ENCODE results near the gene MRPL4. TPM values are rescaled to one million over a fixed set of nuclear protein-coding genes. Genes with fewer than 3 reads are reported as not detected.
A peak's percentile ranks its signal among the peaks of the same experiment; 100 is the strongest.
"Not testable (repeated sequence)": the region's sequence is repeated elsewhere in the genome, so short reads cannot be mapped to it uniquely, and the experiment has no call there.

Gene MRPL4
- total RNA-seq, 6 experiments from 2014 or later: 33.7 to 109 (median 38.2) TPM

GRCh38 chr19:10278935-10279334 lies 26.9 kb downstream of the MRPL4 start:
- Histone ChIP-seq H3K4me3 (no peak overlapping the region), H3K4me1 (peaks cover 0 to 4% (median 0%) of the 10 kb centered on the region in 4 donors), H3K27me3 (no peaks in the 10 kb centered on the region), H3K27ac (no peak overlapping the region), H3K36me3 (peaks cover 10 to 57% (median 18%) of the 10 kb centered on the region in 4 donors), H3K9me3 (no peaks in the 10 kb centered on the region)
- no peak for TF ChIP-seq CTCF (IDR thresholded peaks at IDR 0.05)
- no peak for TF ChIP-seq POLR2A (IDR thresholded peaks at IDR 0.05)
- 100% methylated on average over 1 of the region's 1 CpG for WGBS (ENCODE audit: insufficient coverage, low coverage, low lambda C conversion rate, missing lambda C conversion rate)
- ATAC-seq (no peak), DNase-seq (no peak)
- intact Hi-C loops (cut with DNase I): no loop called here

GRCh38 chr19:10279737-10280442 lies 27.9 kb downstream of the MRPL4 start:
- Histone ChIP-seq H3K4me3 (no peak overlapping the region), H3K36me3 (peaks cover 10 to 58% (median 23%) of the 10 kb centered on the region in 4 donors), H3K27me3 (no peaks in the 10 kb centered on the region), H3K4me1 (peaks cover 0 to 4% (median 0%) of the 10 kb centered on the region in 4 donors), H3K9me3 (no peaks in the 10 kb centered on the region), H3K27ac (no peak overlapping the region)
- ATAC-seq: peak in 2 of 4 donors; percentile 31 to 38
- no peak for TF ChIP-seq POLR2A (IDR thresholded peaks at IDR 0.05)
- no peak for TF ChIP-seq CTCF (IDR thresholded peaks at IDR 0.05)
- WGBS (ENCODE audit: insufficient coverage, low coverage, low lambda C conversion rate, missing lambda C conversion rate): 82% methylated on average over 4 of the region's 5 CpGs
- DNase-seq: no peak
- intact Hi-C loops (cut with DNase I): no loop called here

GRCh38 chr19:10282043-10282442 lies 30.0 kb downstream of the MRPL4 start:
- DNase-seq; intact Hi-C loops (cut with DNase I); H3K27ac ChIP-seq; H3K27me3 ChIP-seq; ATAC-seq; H3K4me3 ChIP-seq; H3K9me3 ChIP-seq: not testable (repeated sequence)
- H3K36me3 ChIP-seq: peaks cover 16 to 58% (median 23%) of the 10 kb centered on the region in 4 donors
- peaks cover 0 to 21% (median 0%) of the 10 kb centered on the region in 4 donors for H3K4me1 ChIP-seq
- 83% methylated on average over 1 of the region's 5 CpGs for WGBS (ENCODE audit: insufficient coverage, low coverage, low lambda C conversion rate, missing lambda C conversion rate)

GRCh38 chr19:10283301-10284064 lies 31.5 kb downstream of the MRPL4 start:
- Histone ChIP-seq H3K4me3 (no peak overlapping the region), H3K9me3 (no peaks in the 10 kb centered on the region), H3K4me1 (peaks cover 0 to 30% (median 0%) of the 10 kb centered on the region in 4 donors), H3K27ac (no peak overlapping the region), H3K27me3 (no peaks in the 10 kb centered on the region), H3K36me3 (peaks cover 16 to 49% (median 23%) of the 10 kb centered on the region in 4 donors)
- intact Hi-C loops (cut with DNase I): no loop called here
- WGBS (ENCODE audit: insufficient coverage, low coverage, low lambda C conversion rate, missing lambda C conversion rate): 81% methylated on average over 6 of the region's 23 CpGs
- TF ChIP-seq POLR2A (IDR thresholded peaks at IDR 0.05) (no peak), CTCF (IDR thresholded peaks at IDR 0.05) (no peak)
- no peak for ATAC-seq
- peak in 1 of 3 donors; percentile 46 for DNase-seq
